ENCODE measurements around the gene ARMH1. TPM values are rescaled to one million over a fixed set of nuclear protein-coding genes. Genes with fewer than 3 reads are reported as not detected.

The ARMH1 gene
- total RNA-seq, 2 experiments from 2014 or later, result 79.9 to 84.0 TPM

- no peaks in the 10 kb centered on the region for H3K4me1 ChIP-seq (ENCODE audit: insufficient read depth, low read length)
- POLR2A ChIA-PET, result interaction anchor here (1.4 to 3.9 kb wide), 2 partner anchors 17 to 21 kb away, joined by 6 to 27 read pairs; no protein-coding TSS in a partner anchor
- H3K36me3 ChIP-seq (ENCODE audit: insufficient read depth, low read length), result peaks cover 36% of the 10 kb centered on the region
- DNase-seq, result no peak
- peaks cover 39% of the 10 kb centered on the region for H3K36me3 Mint-ChIP-seq (ENCODE audit: low read depth)
- CTCF ChIA-PET, result interaction anchor here (0.6 to 2.8 kb wide), 22 partner anchors 10 to 436 kb away, joined by 3 to 40 read pairs (median 4); partner anchors contain the start of gene TMEM53
- peak; percentile 53 for TF ChIP-seq CTCF (IDR thresholded peaks at IDR 0.05)
- H3K27ac ChIP-seq (ENCODE audit: low read depth in 1 of 2, low read length in 2 of 2), result no peak overlapping the region
- H3K27me3 Mint-ChIP-seq, result no peaks in the 10 kb centered on the region
- intact Hi-C loops (cut with DNase I, micrococcal nuclease), result loop anchor here (1.0 to 2.0 kb wide), 6 partner anchors 21 to 437 kb away; no protein-coding TSS in a partner anchor
- no peak for ATAC-seq (ENCODE audit: poor library complexity)
- no peak overlapping the region for H3K4me3 Mint-ChIP-seq
- no peak overlapping the region for H3K4me3 ChIP-seq (ENCODE audit: low read length)
- H3K9me3 ChIP-seq (ENCODE audit: control insufficient read depth in 1 of 2, insufficient read depth in 1 of 2, low read length in 2 of 2), result no peaks in the 10 kb centered on the region
- no peaks in the 10 kb centered on the region for H3K4me1 Mint-ChIP-seq (ENCODE audit: low read depth)
- no peaks in the 10 kb centered on the region for H3K27me3 ChIP-seq (ENCODE audit: control insufficient read depth in 1 of 2, insufficient read depth in 2 of 2, low read length in 2 of 2)
- peak overlapping the region; percentile 40 for H3K27ac Mint-ChIP-seq
- H3K9me3 Mint-ChIP-seq, result no peaks in the 10 kb centered on the region
Measured at GRCh38 chr1:44653107-44653964, 21.2 kb upstream of the ARMH1 start.

GRCh38 chr1:44654621-44655187 lies 19.8 kb upstream of the ARMH1 start:
- H3K27me3 Mint-ChIP-seq, result no peaks in the 10 kb centered on the region
- H3K9me3 Mint-ChIP-seq, result no peaks in the 10 kb centered on the region

GRCh38 chr1:44655609-44656008 lies 18.9 kb upstream of the ARMH1 start:
- no peak overlapping the region for H3K4me3 ChIP-seq (ENCODE audit: low read length)
- DNase-seq, result no peak
- CTCF ChIA-PET, result no interaction called here
- Mint-ChIP-seq H3K4me1 (ENCODE audit: low read depth) (no peaks in the 10 kb centered on the region), H3K27ac (no peak overlapping the region), H3K27me3 (no peaks in the 10 kb centered on the region), H3K9me3 (no peaks in the 10 kb centered on the region), H3K36me3 (ENCODE audit: low read depth) (peaks cover 17% of the 10 kb centered on the region), H3K4me3 (no peak overlapping the region)
- H3K36me3 ChIP-seq (ENCODE audit: insufficient read depth, low read length), result peaks cover 14% of the 10 kb centered on the region
- no peaks in the 10 kb centered on the region for H3K9me3 ChIP-seq (ENCODE audit: control insufficient read depth in 1 of 2, insufficient read depth in 1 of 2, low read length in 2 of 2)
- H3K27ac ChIP-seq (ENCODE audit: low read depth in 1 of 2, low read length in 2 of 2), result no peak overlapping the region
- no peak for ATAC-seq (ENCODE audit: poor library complexity)
- TF ChIP-seq CTCF (IDR thresholded peaks at IDR 0.05), result peak; percentile 26
- no peaks in the 10 kb centered on the region for H3K4me1 ChIP-seq (ENCODE audit: insufficient read depth, low read length)
- intact Hi-C loops (cut with DNase I, micrococcal nuclease), result no loop called here
- POLR2A ChIA-PET, result interaction anchor here (1.1 kb wide), 1 partner anchor 24 kb away, joined by 4 read pairs; no protein-coding TSS in a partner anchor
- H3K27me3 ChIP-seq (ENCODE audit: control insufficient read depth in 1 of 2, insufficient read depth in 2 of 2, low read length in 2 of 2), result no peaks in the 10 kb centered on the region

More at GRCh38 chr1:44654621-44655187, 19.8 kb upstream of the ARMH1 start:
- POLR2A ChIA-PET, result interaction anchor here (1.1 kb wide), 1 partner anchor 23 kb away, joined by 4 read pairs; no protein-coding TSS in a partner anchor
- CTCF ChIA-PET, result no interaction called here
- peaks cover 25% of the 10 kb centered on the region for H3K36me3 Mint-ChIP-seq (ENCODE audit: low read depth)
- no peak overlapping the region for H3K27ac Mint-ChIP-seq
- intact Hi-C loops (cut with DNase I, micrococcal nuclease), result no loop called here
- H3K4me1 Mint-ChIP-seq (ENCODE audit: low read depth), result no peaks in the 10 kb centered on the region
- TF ChIP-seq CTCF (IDR thresholded peaks at IDR 0.05), result no peak
- Histone ChIP-seq H3K4me1 (ENCODE audit: insufficient read depth, low read length) (no peaks in the 10 kb centered on the region), H3K27ac (ENCODE audit: low read depth in 1 of 2, low read length in 2 of 2) (no peak overlapping the region), H3K27me3 (ENCODE audit: control insufficient read depth in 1 of 2, insufficient read depth in 2 of 2, low read length in 2 of 2) (no peaks in the 10 kb centered on the region), H3K4me3 (ENCODE audit: low read length) (no peak overlapping the region), H3K9me3 (ENCODE audit: control insufficient read depth in 1 of 2, insufficient read depth in 1 of 2, low read length in 2 of 2) (no peaks in the 10 kb centered on the region), H3K36me3 (ENCODE audit: insufficient read depth, low read length) (peaks cover 23% of the 10 kb centered on the region)
- DNase-seq, result no peak
- ATAC-seq (ENCODE audit: poor library complexity), result no peak
- H3K4me3 Mint-ChIP-seq, result no peak overlapping the region
